HG02970 (cell line): ENCODE results near the gene ARSI.
"Not testable (repeated sequence)": the region's sequence is repeated elsewhere in the genome, so short reads cannot be mapped to it uniquely, and the experiment has no call there.

Source experiments
- ATAC-seq: cut with Tn5 transposase; IDR thresholded peaks from one replicate; pipeline ENCODE4 v1.9.1; 2021; ENCODE audit warnings: mild to moderate bottlenecking, moderate library complexity, moderate number of reproducible peaks; ENCODE audit not compliant: unreplicated experiment, low FRiP score

ARSI gene

DNA sequence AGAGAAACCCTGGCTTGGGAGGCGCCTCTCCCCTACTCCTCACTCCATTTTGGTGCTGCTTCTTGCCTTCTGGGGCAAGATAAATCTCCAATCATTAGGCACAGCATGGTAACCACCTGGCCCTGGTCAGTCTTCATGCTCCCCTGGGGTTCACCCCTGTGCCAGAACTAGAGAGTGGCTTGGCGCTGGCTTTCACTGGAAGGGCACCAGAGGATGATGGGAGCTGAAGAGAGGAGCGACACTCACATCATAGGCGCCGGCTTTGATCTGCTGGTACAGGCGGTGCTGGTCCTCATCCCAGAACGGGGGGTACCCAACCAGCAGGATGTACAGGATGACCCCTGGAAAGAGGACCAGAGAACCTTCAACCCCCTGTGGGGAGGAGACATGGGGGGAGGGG lies 51.2 kb downstream of the ARSI start:
- ATAC-seq: no peak

DNA sequence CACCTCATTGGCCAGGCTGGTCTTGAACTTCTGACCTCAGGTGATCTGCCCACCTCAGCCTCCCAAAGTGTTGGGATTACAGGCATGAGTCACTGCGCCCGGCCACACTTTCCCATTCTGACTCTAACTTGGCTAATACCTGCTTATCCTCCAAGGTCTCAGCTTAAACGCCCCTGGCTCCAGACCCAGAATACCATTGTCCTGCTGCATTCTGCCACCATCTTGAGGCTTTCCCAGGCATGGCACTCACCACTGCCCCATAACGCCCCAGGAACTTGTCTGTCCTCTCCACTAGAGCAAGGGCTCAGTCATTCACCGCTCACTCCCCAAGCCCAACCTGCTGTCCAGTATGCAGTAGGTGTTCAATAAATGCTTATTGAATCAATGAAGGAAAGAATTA lies 53.0 kb downstream of the ARSI start:
- ATAC-seq: no peak

DNA sequence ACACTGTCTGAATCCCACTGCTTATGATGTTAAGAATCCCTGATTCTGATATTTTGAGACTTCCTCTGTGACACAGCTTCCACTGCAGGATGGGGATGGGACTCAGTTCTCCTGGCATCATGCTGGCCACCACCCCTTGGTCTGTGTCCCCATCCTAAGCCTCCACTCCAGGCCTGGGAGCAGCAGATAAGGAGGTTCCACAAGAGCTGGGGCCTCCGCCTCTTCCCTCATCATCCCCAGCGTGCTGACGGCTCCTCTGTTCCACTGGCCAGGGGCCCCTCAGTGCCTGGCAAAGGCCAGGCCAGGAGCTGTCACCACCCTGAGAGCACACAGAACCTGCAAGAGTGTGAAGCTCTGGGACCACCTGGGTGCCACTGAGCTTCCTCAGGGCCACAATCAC lies 53.8 kb downstream of the ARSI start:
- no peak for ATAC-seq

DNA sequence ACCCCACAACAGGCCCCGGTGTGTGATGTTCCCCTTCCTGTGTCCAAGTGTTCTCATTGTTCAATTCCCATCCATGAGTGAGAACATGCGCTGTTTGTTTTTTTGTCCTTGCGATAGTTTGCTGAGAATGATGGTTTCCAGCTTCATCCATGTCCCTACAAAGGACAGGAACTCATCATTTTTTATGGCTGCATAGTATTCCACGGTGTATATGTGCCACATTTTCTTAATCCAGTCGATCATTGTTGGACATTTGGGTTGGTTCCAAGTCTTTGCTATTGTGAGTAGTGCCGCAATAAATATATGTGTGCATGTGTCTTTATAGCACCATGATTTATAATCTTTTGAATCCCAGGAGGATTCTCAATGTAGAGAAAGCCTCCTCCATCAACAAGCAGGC lies 54.2 kb downstream of the ARSI start:
- ATAC-seq: not testable (repeated sequence)

DNA sequence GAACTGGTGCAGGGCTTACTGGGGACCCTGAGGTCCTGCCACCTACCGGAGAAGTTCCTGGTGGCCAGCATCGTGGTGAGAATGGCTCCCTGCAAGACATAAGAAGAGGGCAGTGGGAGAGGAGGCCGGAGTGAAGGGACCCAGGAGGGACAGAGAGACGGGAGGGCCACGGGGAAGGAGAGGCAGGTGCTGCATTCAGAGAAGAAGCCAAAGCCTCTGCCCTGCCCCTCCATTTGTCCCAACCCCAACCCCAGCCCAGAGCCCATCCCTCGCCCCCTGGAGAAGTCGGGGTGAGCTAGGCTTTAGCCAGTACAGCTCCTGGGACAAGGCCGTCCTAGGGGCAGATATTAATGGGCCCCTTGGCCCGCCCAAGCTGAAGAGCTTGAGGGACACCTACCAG lies 55.0 kb downstream of the ARSI start:
- ATAC-seq: no peak

DNA sequence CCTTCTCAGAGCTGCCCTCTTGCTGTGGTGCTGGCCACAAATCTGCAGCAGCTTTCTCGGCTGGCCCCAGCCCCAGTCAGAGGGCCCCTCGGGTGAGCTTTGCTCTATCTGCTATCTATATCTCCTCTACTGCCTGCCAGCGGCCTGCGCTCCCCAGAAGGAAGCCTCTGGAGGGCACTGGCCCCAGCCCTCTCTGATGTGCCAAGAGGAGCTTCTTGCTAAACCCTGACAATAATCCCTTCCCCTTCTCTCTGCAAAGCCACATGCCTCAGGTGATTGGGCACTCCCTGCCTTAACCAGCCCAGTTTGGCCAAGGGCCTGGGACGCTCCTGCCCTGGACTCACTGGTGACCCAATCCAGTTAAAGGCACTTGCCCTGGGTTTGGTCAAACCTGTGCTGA lies 55.9 kb downstream of the ARSI start:
- no peak for ATAC-seq

DNA sequence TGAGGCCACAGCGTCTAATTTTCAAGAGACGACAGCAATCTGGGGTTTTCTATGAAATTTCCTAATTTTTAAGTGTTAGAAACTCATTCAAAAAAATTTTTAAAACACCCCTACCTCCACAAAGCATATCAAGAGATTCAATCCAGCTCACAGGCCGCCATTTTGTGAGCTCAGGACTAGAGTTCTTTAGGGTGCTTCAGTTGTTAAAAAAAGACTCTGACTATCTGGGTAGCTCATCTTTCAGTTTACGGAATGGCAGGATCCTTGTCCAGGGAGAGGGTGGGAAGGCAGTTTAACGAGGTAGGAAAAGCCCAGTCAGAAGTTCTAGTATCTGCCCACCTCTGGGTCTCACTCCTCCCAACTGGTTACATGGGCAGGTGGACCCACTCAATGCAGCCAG lies 56.3 kb downstream of the ARSI start:
- no peak for ATAC-seq
